B cell (primary cell): ENCODE measurements around the gene KCNJ16. TPM values are rescaled to one million over a fixed set of nuclear protein-coding genes. Genes with fewer than 3 reads are reported as not detected.

Experiments used
- ATAC-seq: fragments of 200-7000 bp; cut with Tn5 transposase; one replicate; pipeline ENCODE4 v1.10.0; 2021; ENCODE audit warnings: low read depth, mild to moderate bottlenecking, moderate number of reproducible peaks, moderate library complexity
- CTCF ChIA-PET: fragments of 350-600 bp; sonication (Branson Sonifier 250); formaldehyde crosslinking; loops from one replicate; lab custom pipeline; 2021; ENCODE audit warnings: antibody characterized with exemption, inconsistent platforms; lab: Charles Lee
- POLR2A ChIA-PET: fragments of 350-600 bp; sonication (Branson Sonifier 250); formaldehyde crosslinking; loops from one replicate; lab custom pipeline; 2021; ENCODE audit warnings: antibody characterized with exemption; lab: Charles Lee
- DNase-seq: peaks from one replicate; pipeline ENCODE4 v3.0.0; 2013
- H2AFZ ChIP-seq: 2 replicates; pipeline ENCODE4 v1.6.1; 2012; ENCODE audit warnings: mild to moderate bottlenecking, low read depth, low read length; ENCODE audit not compliant: insufficient read depth, poor library complexity, severe bottlenecking
- H3K27ac ChIP-seq, 2 donors: 1 replicate in 1 of 2; 2 replicates in 1 of 2; pipeline ENCODE4 v1.5.1; 2012 to 2013; ENCODE audit warnings: low read length in 2 of 2, mild to moderate bottlenecking in 2 of 2, moderate library complexity in 1 of 2
- H3K27me3 ChIP-seq, 4 experiments: fragments of 200-600 bp in 1 of 4; sonication (generic) in 1 of 4; replicated peaks in 1 of 4; 1 replicate in 2 of 4; 2 replicates in 2 of 4; pipeline versions ENCODE4 v1.6.1 to v1.7.0; 2013 to 2016; ENCODE audit warnings: low read length in 3 of 4, mild to moderate bottlenecking in 2 of 4, mixed read lengths in 1 of 4, moderate library complexity in 1 of 4; ENCODE audit not compliant: insufficient read depth in 4 of 4, control insufficient read depth in 3 of 4; ENCODE audit errors: control extremely low read depth in 1 of 4
- H3K36me3 ChIP-seq, 2 experiments: replicated peaks in 1 of 2; 1 replicate in 1 of 2; 2 replicates in 1 of 2; pipeline versions ENCODE4 v1.6.1 to v1.7.1; 2013; ENCODE audit warnings: low read length in 1 of 2; ENCODE audit not compliant: insufficient read depth in 2 of 2, control insufficient read depth in 1 of 2; ENCODE audit errors: control extremely low read depth in 1 of 2, extremely low read depth in 1 of 2
- H3K4me1 ChIP-seq, 2 donors: fragments of 200-600 bp in 1 of 2; sonication (generic) in 1 of 2; 1 replicate in 1 of 2; 2 replicates in 1 of 2; pipeline versions ENCODE4 v1.5.1 to v1.6.1; 2013 to 2017; ENCODE audit warnings: low read length in 2 of 2; ENCODE audit not compliant: control insufficient read depth in 2 of 2, insufficient read depth in 2 of 2
- H3K4me2 ChIP-seq: replicated peaks from 2 replicates; pipeline ENCODE3; 2012; ENCODE audit warnings: mild to moderate bottlenecking, low read depth, low read length; ENCODE audit not compliant: poor library complexity, severe bottlenecking
- H3K4me3 ChIP-seq, 5 experiments: fragments of 200-600 bp in 1 of 5; sonication (generic) in 1 of 5; 1 replicate in 3 of 5; 2 replicates in 2 of 5; pipeline versions ENCODE4 v1.5.1 to v1.7.0; 2011 to 2016; ENCODE audit warnings: low read length in 4 of 5, mild to moderate bottlenecking in 4 of 5, low read depth in 2 of 5, control low read depth in 1 of 5, moderate library complexity in 1 of 5; ENCODE audit not compliant: insufficient read depth in 1 of 5; ENCODE audit errors: control extremely low read depth in 1 of 5, extremely low read depth in 1 of 5
- H3K79me2 ChIP-seq: fragments of 200-600 bp; sonication (generic); one replicate; pipeline ENCODE4 v1.6.0; 2016; ENCODE audit warnings: low read length; ENCODE audit not compliant: control insufficient read depth, insufficient read depth
- H3K9ac ChIP-seq: fragments of 200-600 bp; sonication (generic); 2 replicates; pipeline ENCODE4 v1.6.1; 2017; ENCODE audit warnings: mild to moderate bottlenecking, low read length, moderate library complexity
- H3K9me3 ChIP-seq, 3 donors: one replicate each; pipeline versions ENCODE4 v1.6.1 to v1.7.1; 2013; ENCODE audit warnings: low read length in 2 of 3; ENCODE audit not compliant: control insufficient read depth in 2 of 3, insufficient read depth in 1 of 3; ENCODE audit errors: control extremely low read depth in 1 of 3
- H4K20me1 ChIP-seq: 2 replicates; pipeline ENCODE4 v1.6.0; 2012; ENCODE audit warnings: mild to moderate bottlenecking, low read length; ENCODE audit not compliant: insufficient read depth, control insufficient read depth, poor library complexity, severe bottlenecking
- H3K27ac Mint-ChIP-seq: one replicate; pipeline ENCODE4 v1.8.0; 2021; ENCODE audit warnings: mixed read lengths
- H3K27me3 Mint-ChIP-seq: one replicate; pipeline ENCODE4 v1.8.0; 2021; ENCODE audit warnings: mixed read lengths
- H3K4me1 Mint-ChIP-seq: one replicate; pipeline ENCODE4 v1.8.0; 2021; ENCODE audit warnings: mixed read lengths
- H3K4me3 Mint-ChIP-seq: one replicate; pipeline ENCODE4 v1.8.0; 2021; ENCODE audit warnings: mixed read lengths
- H3K9me3 Mint-ChIP-seq: one replicate; pipeline ENCODE4 v1.8.0; 2022; ENCODE audit warnings: mixed read lengths; ENCODE audit not compliant: insufficient read depth
- CTCF ChIP-seq: fragments of 200-600 bp; IDR thresholded peaks from one replicate; pipeline ENCODE4 v1.8.0; 2022; ENCODE audit warnings: antibody characterized with exemption, mild to moderate bottlenecking
- EZH2 ChIP-seq: IDR thresholded peaks from 2 replicates; pipeline ENCODE4 v1.6.1; 2012; ENCODE audit warnings: borderline replicate concordance, low read depth, mild to moderate bottlenecking, moderate library complexity, low read length; ENCODE audit not compliant: insufficient read depth, poor library complexity, severe bottlenecking
- WGBS: methylation state at CpG from one replicate; pipeline ENCODE4 v1.1.5; 2013; ENCODE audit warnings: missing lambda C conversion rate; ENCODE audit not compliant: insufficient coverage; 5-methylcytosine and 5-hydroxymethylcytosine counted together
- intact Hi-C: fragments of 100-400 bp; cut with micrococcal nuclease; formaldehyde crosslinking; loops from one replicate; pipeline ENCODE4 v1.10.0; 2022
- polyA plus RNA-seq: library from polyadenylated mRNA; depleted of rRNA; stranded (reverse); fragments of >200 nt; gene quantifications from 2 replicates; pipeline ENCODE4 v1.2.3, GENCODE V29; 2012
- total RNA-seq, 2 donors: library from RNA; stranded (reverse); fragments of 120-200 nt in 1 of 2; gene quantifications; 1 replicate in 1 of 2; 2 replicates in 1 of 2; pipeline versions ENCODE4 v1.2.3 to v1.2.4, GENCODE V29; 2013 to 2022

Gene KCNJ16
- total and polyA plus RNA-seq, 2 donors (not counting 1 experiment from before 2014, with no cell fraction given) = not detected

DNA sequence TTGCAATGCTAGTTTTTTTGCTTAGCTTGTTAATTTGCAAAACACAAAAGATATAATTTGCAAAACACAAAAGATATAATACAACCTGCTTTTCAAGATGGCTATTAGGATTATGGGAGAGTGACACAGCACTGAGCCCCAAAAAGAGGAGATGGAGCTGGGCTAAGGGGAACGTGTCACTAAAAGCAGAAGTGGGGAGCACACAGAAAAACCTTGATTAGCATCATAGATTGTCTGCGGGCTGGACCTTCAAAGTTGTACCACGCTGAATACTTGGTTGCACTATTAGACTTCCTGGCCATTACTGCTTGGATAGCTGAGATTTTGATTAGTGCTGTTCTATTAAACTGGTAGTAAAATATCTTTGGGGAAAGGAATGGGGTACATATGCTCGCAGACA, 36.2 kb downstream of the KCNJ16 start:
- no peak overlapping the region for H3K4me3 Mint-ChIP-seq
- H3K27ac ChIP-seq = no peak overlapping the region
- H2AFZ ChIP-seq = no peak overlapping the region
- H3K79me2 ChIP-seq = no peaks in the 10 kb centered on the region
- H3K4me1 ChIP-seq = no peaks in the 10 kb centered on the region
- no peak for DNase-seq
- POLR2A ChIA-PET = no interaction called here
- no peaks in the 10 kb centered on the region for H3K27me3 Mint-ChIP-seq
- no peak overlapping the region for H3K4me2 ChIP-seq
- intact Hi-C loops = no loop called here
- no peaks in the 10 kb centered on the region for H3K36me3 ChIP-seq
- WGBS = 53% methylated on average over 3 of the region's 4 CpGs
- H3K27me3 ChIP-seq = no peaks in the 10 kb centered on the region
- no peaks in the 10 kb centered on the region for H3K4me1 Mint-ChIP-seq
- TF ChIP-seq EZH2 (no peak), CTCF (no peak)
- no peaks in the 10 kb centered on the region for H3K9me3 Mint-ChIP-seq
- H3K27ac Mint-ChIP-seq = no peak overlapping the region
- peaks cover 0 to 1% (median 0%) of the 10 kb centered on the region in 3 donors for H3K9me3 ChIP-seq
- no peak overlapping the region for H3K9ac ChIP-seq
- CTCF ChIA-PET = no interaction called here
- H3K4me3 ChIP-seq = no peak overlapping the region
- ATAC-seq = no peak
- H4K20me1 ChIP-seq = no peaks in the 10 kb centered on the region

DNA sequence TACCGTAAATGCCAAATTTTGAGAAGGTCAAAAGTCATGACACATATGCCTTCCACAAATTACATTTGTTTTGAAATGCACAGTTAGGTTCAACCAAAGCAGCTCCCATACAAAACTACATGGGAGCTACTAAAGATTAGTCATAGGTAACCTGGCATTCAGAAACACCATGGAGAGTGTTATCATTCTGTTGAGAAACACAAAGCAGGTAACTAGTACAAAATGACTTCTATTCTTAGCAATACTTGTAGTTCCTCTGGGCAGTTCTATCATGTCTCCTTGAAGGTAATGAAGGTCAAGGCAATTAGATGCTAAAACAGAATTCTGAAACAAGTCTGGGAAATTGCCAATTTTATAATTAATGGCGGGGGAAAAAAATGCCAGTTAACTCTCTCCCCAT, 39.4 kb downstream of the KCNJ16 start:
- Histone ChIP-seq H3K4me1 (no peaks in the 10 kb centered on the region), H3K27ac (no peak overlapping the region), H3K9me3 (peaks cover 0 to 4% (median 1%) of the 10 kb centered on the region in 3 donors), H3K27me3 (no peaks in the 10 kb centered on the region), H2AFZ (no peak overlapping the region), H3K4me2 (no peak overlapping the region), H3K4me3 (no peak overlapping the region), H3K9ac (no peak overlapping the region), H3K36me3 (no peaks in the 10 kb centered on the region), H4K20me1 (no peaks in the 10 kb centered on the region), H3K79me2 (no peaks in the 10 kb centered on the region)
- Mint-ChIP-seq H3K27ac (no peak overlapping the region), H3K4me1 (no peaks in the 10 kb centered on the region), H3K4me3 (no peak overlapping the region), H3K27me3 (no peaks in the 10 kb centered on the region), H3K9me3 (peaks cover 2% of the 10 kb centered on the region)
- ChIA-PET CTCF (no interaction called here), POLR2A (no interaction called here)
- intact Hi-C loops = no loop called here
- ATAC-seq = no peak
- no peak for DNase-seq
- TF ChIP-seq CTCF (no peak), EZH2 (no peak)
- 100% methylated on average over 1 of the region's 2 CpGs for WGBS
